ENCODE measurements around the gene MOV10L1. TPM values are rescaled to one million over a fixed set of nuclear protein-coding genes. Genes with fewer than 3 reads are reported as not detected.

MOV10L1 gene
- total and polyA plus RNA-seq, 9 of the 15 experiments (the other 6 are each of a cell fraction or from before 2014, with no cell fraction given), result 0.06 to 0.43 (median 0.15) TPM

- FAIRE-seq (no peak), DNase-seq (ENCODE audit: extremely low read depth in 1 of 4, low spot score in 3 of 4) (peak in 1 of 4 experiments; percentile 25), ATAC-seq (no peak)
- H3K36me3 ChIP-seq (ENCODE audit: control insufficient read depth, insufficient read depth, low read length), result peaks cover 41% of the 10 kb centered on the region; the same call in 2 of the 3 replicates
- POLR2A ChIA-PET, result interaction anchor here (0.5 to 0.7 kb wide), 3 partner anchors 13 to 222 kb away, joined by 3 to 4 read pairs (median 3); no protein-coding TSS in a partner anchor
- H3K4me2 ChIP-seq (ENCODE audit: insufficient read depth, low read length), result no peak overlapping the region
- no peak overlapping the region for H3K27ac ChIP-seq (ENCODE audit: extremely low read depth, low read depth, low read length)
- no peaks in the 10 kb centered on the region for H3K9me3 ChIP-seq (replicated peaks; ENCODE audit: control insufficient read depth, insufficient read depth, low read depth, low read length)
- peaks cover 7% of the 10 kb centered on the region for H3K9me1 ChIP-seq (ENCODE audit: control insufficient read depth, insufficient read depth, low read length)
- 67% methylated on average over 17 of the region's 20 CpGs for WGBS (ENCODE audit: insufficient coverage, low coverage, missing lambda C conversion rate)
- peak overlapping the region in 1 of 2 experiments; percentile 93; a peak in 2 of 4 replicates for H3K9ac ChIP-seq (ENCODE audit: insufficient read depth in 1 of 2, low read depth in 2 of 2, low read length in 2 of 2)
- no peak overlapping the region for H2AFZ ChIP-seq (ENCODE audit: low read depth, low read length)
- peaks cover 8% of the 10 kb centered on the region for H4K20me1 ChIP-seq (replicated peaks; ENCODE audit: control insufficient read depth, insufficient read depth, low read length)
- peaks cover 20 to 82% of the 10 kb centered on the region in 2 experiments for H3K4me1 ChIP-seq (replicated peaks in 1 of 2; ENCODE audit: control insufficient read depth in 2 of 2, insufficient read depth in 2 of 2, low read length in 2 of 2)
- H3K27me3 ChIP-seq (ENCODE audit: control insufficient read depth in 2 of 2, insufficient read depth in 2 of 2, low read length in 2 of 2), result no peaks in the 10 kb centered on the region
- in situ Hi-C loops (cut with MboI) (no loop called here), intact Hi-C loops (cut with micrococcal nuclease) (no loop called here)
- CTCF ChIA-PET (ENCODE audit: low intra/inter-chr PET ratio), result interaction anchor here (1.2 kb wide), 1 partner anchor 40 kb away, joined by 3 read pairs; no protein-coding TSS in a partner anchor
- no peak overlapping the region for H3K4me3 ChIP-seq
- no TSS peak for BruUV-seq (replicated peaks)
- H3K79me2 ChIP-seq (ENCODE audit: control insufficient read depth, insufficient read depth, low read length), result peaks cover 65% of the 10 kb centered on the region
- TF ChIP-seq ATF1 (CRISPR knock-in tag; IDR thresholded peaks at IDR 0.05) (no peak), ATF1 (tag; IDR thresholded peaks at IDR 0.05) (no peak), MTA1 (IDR thresholded peaks at IDR 0.05; ENCODE audit: borderline replicate concordance) (no peak), E2F6 (IDR thresholded peaks at IDR 0.05; ENCODE audit: borderline replicate concordance in 1 of 2, extremely low read depth in 1 of 2, insufficient read depth in 1 of 2, insufficient read length in 1 of 2, low read depth in 1 of 2, low read length in 1 of 2, poor library complexity in 1 of 2, severe bottlenecking in 1 of 2) (peak in 1 of 2 experiments; percentile 15), SRSF7 (optimal IDR thresholded peaks at IDR 0.05; ENCODE audit: low read depth, low read length) (no peak), RNF2 (IDR thresholded peaks at IDR 0.05) (no peak), TBP (optimal IDR thresholded peaks at IDR 0.05; ENCODE audit: low read depth, low read length) (no peak), SP1 (CRISPR knock-in tag; IDR thresholded peaks at IDR 0.05) (no peak), TFAP4 (CRISPR knock-in tag; IDR thresholded peaks at IDR 0.05; ENCODE audit: borderline replicate concordance) (0 out of 2 replicates have a peak, but pooled peaks have one; percentile 14), MTA2 (IDR thresholded peaks at IDR 0.05; ENCODE audit: low read depth) (no peak), ZBTB33 (CRISPR knock-in tag; IDR thresholded peaks at IDR 0.05) (peak; percentile 69), RBFOX2 (IDR thresholded peaks at IDR 0.05; ENCODE audit: low read depth, low read length) (peak; percentile 30; the same call in 1 of the 2 replicates), NFIC (IDR thresholded peaks at IDR 0.05) (peak; percentile 82), GTF3C2 (IDR thresholded peaks at IDR 0.05; ENCODE audit: borderline replicate concordance, extremely low read depth, insufficient read length) (no peak), HNRNPL (IDR thresholded peaks at IDR 0.05; ENCODE audit: low read depth, low read length) (no peak), PML (IDR thresholded peaks at IDR 0.05; ENCODE audit: low read length) (no peak)
Observed at GRCh38 chr22:50189184-50189848, 99.5 kb downstream of the MOV10L1 start.

Data from K562 (cell line).